ENCODE data around the gene HMCN2.
A peak's percentile ranks its signal among the peaks of the same experiment; 100 is the strongest.

The HMCN2 gene

DNA sequence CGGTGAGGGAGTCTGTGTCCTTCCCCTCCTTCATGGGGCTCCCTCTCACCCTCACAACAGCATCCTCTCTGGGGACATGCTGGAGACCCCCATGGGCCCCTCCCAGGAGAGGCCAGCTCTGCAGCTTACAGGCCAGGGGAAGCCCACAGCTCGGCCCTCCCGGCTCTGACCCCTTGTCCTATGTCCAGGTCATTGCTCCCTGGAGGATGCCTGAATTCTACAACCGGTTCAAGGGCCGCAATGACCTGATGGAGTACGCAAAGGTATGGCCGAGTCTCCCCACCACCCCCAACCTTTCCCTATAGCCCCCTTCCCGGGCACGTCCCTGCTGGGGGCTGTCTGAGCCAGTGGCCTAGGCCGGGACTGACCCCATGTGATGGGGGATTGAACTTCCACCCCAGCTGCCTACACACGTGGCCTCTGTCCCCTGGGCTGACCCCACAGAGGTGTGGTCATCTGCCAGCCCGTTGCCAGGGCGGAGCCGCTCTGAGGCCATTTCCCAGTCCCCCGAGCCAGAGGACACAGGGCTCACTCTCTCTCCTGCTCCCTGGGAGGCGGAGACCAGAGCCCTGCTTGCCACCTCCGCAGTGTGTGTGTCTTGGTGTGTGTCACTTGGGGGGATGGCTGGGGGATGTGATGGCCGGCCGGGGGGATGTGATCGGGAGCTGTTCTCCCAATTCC, 201.1 kb downstream of the HMCN2 start:
- H3K27ac ChIP-seq (ENCODE audit: low read depth, low read length) = no peak overlapping the region
- no peak overlapping the region for H3K9ac ChIP-seq (ENCODE audit: low read length)
- peaks cover 11% of the 10 kb centered on the region for H3K36me3 ChIP-seq (ENCODE audit: control insufficient read depth, insufficient read depth, low read length)

DNA sequence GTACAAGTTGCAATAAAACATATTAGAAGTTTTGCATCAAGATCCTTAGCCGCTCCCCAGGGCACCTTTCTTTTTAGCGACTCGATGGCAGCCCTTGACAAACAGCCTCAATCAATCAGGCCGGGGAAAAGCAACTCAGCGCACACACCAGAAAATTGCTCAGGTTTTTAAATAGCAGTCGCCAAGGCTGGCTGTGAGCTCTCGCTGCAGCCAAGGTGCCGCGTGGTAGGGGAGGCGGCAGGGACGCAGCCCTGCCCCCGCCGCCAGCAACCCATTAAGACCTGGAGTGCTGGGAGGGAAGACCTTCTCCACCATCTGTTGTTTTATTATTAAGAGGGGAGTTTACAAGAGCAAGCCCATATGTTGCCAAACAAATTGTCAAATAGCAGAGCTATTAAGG, 201.8 kb downstream of the HMCN2 start:
- Histone ChIP-seq H3K9ac (ENCODE audit: low read length) (no peak overlapping the region), H3K4me1 (ENCODE audit: control insufficient read depth, insufficient read depth, low read length) (peaks cover 25% of the 10 kb centered on the region), H3K27me3 (ENCODE audit: control insufficient read depth, insufficient read depth, low read length) (no peaks in the 10 kb centered on the region), H3K36me3 (ENCODE audit: control insufficient read depth, insufficient read depth, low read length) (peaks cover 11% of the 10 kb centered on the region), H3K27ac (ENCODE audit: low read depth, low read length) (no peak overlapping the region), H3K4me3 (ENCODE audit: low read depth, low read length) (no peak overlapping the region), H3K9me3 (ENCODE audit: control insufficient read depth, insufficient read depth, low read depth, low read length) (no peaks in the 10 kb centered on the region)

More for the DNA sequence above, 201.1 kb downstream of the HMCN2 start:
- no peak overlapping the region for H3K4me3 ChIP-seq (ENCODE audit: low read depth, low read length)
- H3K9me3 ChIP-seq (ENCODE audit: control insufficient read depth, insufficient read depth, low read depth, low read length) = no peaks in the 10 kb centered on the region
- no peaks in the 10 kb centered on the region for H3K27me3 ChIP-seq (ENCODE audit: control insufficient read depth, insufficient read depth, low read length)
- peaks cover 21% of the 10 kb centered on the region for H3K4me1 ChIP-seq (ENCODE audit: control insufficient read depth, insufficient read depth, low read length)

DNA sequence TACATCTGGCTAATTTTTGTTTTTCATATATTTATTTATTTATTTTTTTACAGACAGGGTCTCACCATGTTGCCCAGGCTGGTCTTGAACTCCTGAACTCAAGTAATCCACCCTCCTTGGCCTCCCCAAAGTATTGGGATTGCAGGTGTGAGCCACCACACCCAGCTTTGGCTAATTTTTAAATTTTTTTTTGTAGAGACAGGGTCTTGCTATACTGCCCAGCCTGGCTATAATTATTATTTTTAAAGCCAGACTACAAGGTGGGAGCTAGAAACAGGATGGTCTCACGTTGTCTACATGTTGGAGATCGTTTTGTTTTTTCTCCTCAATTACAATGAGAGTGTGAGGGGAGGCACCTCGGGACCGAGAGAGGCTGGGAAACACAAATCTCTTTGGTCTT, 203.0 kb downstream of the HMCN2 start:
- no peaks in the 10 kb centered on the region for H3K27me3 ChIP-seq (ENCODE audit: control insufficient read depth, insufficient read depth, low read length)
- H3K9ac ChIP-seq (ENCODE audit: low read length) = no peak overlapping the region
- peaks cover 34% of the 10 kb centered on the region for H3K4me1 ChIP-seq (ENCODE audit: control insufficient read depth, insufficient read depth, low read length)
- no peak overlapping the region for H3K4me3 ChIP-seq (ENCODE audit: low read depth, low read length)
- no peak overlapping the region for H3K27ac ChIP-seq (ENCODE audit: low read depth, low read length)
- H3K9me3 ChIP-seq (ENCODE audit: control insufficient read depth, insufficient read depth, low read depth, low read length) = no peaks in the 10 kb centered on the region
- H3K36me3 ChIP-seq (ENCODE audit: control insufficient read depth, insufficient read depth, low read length) = peaks cover 11% of the 10 kb centered on the region

DNA sequence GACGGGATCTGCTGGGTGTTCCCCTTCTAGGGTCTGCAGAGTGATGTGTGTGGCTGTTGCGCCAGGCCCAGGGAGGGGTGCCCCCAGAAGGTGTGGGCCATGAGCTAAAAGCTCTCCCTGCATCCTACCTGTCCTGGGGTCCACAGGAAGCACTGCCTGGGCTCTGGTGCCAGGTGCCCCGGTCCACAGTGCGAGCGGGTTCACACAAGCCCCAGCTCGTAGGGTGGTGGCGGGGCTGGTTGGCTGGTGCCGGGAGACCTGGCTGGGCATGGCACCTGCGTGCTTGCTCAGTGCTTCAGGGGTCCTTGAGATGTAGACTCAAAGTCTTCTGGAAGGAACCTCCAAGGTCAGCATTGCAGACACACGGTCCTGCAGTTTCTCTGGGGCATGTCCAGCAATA, 204.7 kb downstream of the HMCN2 start:
- H3K9me3 ChIP-seq (ENCODE audit: control insufficient read depth, insufficient read depth, low read depth, low read length) = no peaks in the 10 kb centered on the region
- no peak overlapping the region for H3K9ac ChIP-seq (ENCODE audit: low read length)
- no peak overlapping the region for H3K4me3 ChIP-seq (ENCODE audit: low read depth, low read length)
- peaks cover 6% of the 10 kb centered on the region; the same call in 1 of the 2 replicates for H3K36me3 ChIP-seq (ENCODE audit: control insufficient read depth, insufficient read depth, low read length)
- H3K27me3 ChIP-seq (ENCODE audit: control insufficient read depth, insufficient read depth, low read length) = peaks cover 7% of the 10 kb centered on the region; the same call in 1 of the 2 replicates
- no peak overlapping the region for H3K27ac ChIP-seq (ENCODE audit: low read depth, low read length)
- peaks cover 44% of the 10 kb centered on the region for H3K4me1 ChIP-seq (ENCODE audit: control insufficient read depth, insufficient read depth, low read length)

DNA sequence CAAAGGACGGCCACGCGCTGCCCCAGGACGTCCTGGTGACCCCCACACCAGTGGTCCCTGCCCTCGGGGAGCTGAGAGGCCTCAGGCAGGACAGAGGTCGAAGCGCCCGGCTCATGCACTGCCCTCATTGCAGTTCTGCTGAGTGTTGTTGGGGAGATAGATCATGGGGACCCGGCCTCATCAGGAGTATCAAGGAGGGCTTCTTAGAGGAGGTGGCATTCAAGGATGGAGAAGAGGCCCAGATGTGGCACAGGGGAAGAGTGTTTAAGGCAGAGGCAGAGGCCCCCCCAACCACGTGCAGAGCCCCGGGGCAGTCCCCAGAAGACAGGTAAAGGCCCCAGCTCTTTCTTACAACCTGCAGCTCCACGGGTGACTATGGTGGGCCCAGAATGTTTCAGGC, 205.4 kb downstream of the HMCN2 start:
- Histone ChIP-seq H3K9me3 (ENCODE audit: control insufficient read depth, insufficient read depth, low read depth, low read length) (no peaks in the 10 kb centered on the region), H3K36me3 (ENCODE audit: control insufficient read depth, insufficient read depth, low read length) (peaks cover 6% of the 10 kb centered on the region; the same call in 1 of the 2 replicates), H3K4me1 (ENCODE audit: control insufficient read depth, insufficient read depth, low read length) (peaks cover 44% of the 10 kb centered on the region), H3K27ac (ENCODE audit: low read depth, low read length) (no peak overlapping the region), H3K27me3 (ENCODE audit: control insufficient read depth, insufficient read depth, low read length) (peaks cover 7% of the 10 kb centered on the region; the same call in 1 of the 2 replicates), H3K4me3 (ENCODE audit: low read depth, low read length) (no peak overlapping the region), H3K9ac (ENCODE audit: low read length) (no peak overlapping the region)

DNA sequence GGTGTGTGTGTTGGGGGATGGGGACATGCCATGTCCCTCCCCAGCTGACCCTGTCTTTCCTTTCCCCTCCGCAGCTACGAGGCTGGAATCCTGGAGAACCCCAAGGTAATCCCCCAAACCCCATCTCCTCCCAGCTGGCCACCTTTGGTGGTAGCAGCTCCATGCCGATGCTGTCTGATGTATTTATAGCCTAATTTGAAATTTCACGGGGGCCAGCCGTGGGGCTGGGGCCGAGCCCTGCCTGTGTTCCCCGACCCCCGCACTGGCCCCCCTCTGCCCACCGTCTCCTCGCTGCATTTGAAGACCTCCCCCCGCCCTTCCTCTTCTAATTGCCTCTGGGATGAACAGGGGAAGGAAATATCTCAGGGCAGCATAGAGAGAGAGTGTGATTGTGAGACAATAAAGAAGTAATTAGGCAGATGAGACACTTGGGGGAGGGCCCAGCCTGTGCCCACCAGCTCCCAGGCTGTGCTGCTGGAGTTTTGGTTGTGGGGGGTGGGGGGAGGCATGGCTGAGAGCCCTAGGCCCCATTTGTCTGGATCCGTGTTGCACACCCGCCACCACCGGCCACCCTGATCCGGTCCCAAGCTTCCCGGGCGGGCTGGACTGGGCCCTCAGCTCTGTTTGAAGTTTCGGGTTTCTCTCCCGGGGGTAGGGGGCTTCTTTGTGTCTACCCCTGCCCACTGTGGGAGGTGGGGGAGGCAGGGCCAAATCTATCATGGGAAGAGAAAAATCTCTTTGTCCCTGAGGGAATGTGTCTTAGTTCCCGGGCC, 206.0 kb downstream of the HMCN2 start:
- H3K27me3 ChIP-seq (ENCODE audit: control insufficient read depth, insufficient read depth, low read length) = peaks cover 7% of the 10 kb centered on the region; the same call in 1 of the 2 replicates
- H3K9me3 ChIP-seq (ENCODE audit: control insufficient read depth, insufficient read depth, low read depth, low read length) = no peaks in the 10 kb centered on the region
- H3K4me3 ChIP-seq (ENCODE audit: low read depth, low read length) = no peak overlapping the region
- H3K27ac ChIP-seq (ENCODE audit: low read depth, low read length) = peak overlapping the region; percentile 34; the same call in 1 of the 2 replicates
- H3K36me3 ChIP-seq (ENCODE audit: control insufficient read depth, insufficient read depth, low read length) = peaks cover 6% of the 10 kb centered on the region; the same call in 1 of the 2 replicates
- no peak overlapping the region for H3K9ac ChIP-seq (ENCODE audit: low read length)
- H3K4me1 ChIP-seq (ENCODE audit: control insufficient read depth, insufficient read depth, low read length) = peaks cover 41% of the 10 kb centered on the region

DNA sequence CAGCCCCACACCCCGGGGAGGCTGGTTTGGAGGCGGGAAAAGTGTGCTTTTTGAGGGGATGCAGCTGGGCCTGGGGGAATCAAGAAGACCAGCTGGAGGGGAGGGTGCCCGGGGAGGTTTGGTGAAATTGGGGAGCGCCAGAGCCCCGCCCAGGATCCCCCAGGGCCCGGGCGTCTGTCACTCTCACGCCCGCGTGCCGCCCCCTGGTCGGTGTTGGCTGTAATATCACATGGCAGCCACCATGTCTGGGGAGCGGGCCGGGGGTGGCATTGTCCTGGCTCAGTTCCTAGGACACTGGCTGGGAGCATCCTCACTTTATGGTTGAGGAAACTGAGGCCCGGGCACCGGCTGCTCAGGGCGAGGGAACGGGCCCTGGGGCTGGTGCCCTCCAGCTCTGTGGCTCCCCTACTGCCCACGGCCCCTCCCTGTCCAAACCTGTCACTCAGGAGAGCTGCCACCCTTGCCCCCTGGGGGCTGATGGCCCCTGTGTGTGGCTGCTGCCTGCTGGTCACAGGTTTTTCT, 206.7 kb downstream of the HMCN2 start:
- H3K4me3 ChIP-seq (ENCODE audit: low read depth, low read length) = no peak overlapping the region
- H3K36me3 ChIP-seq (ENCODE audit: control insufficient read depth, insufficient read depth, low read length) = peaks cover 10% of the 10 kb centered on the region; the same call in 1 of the 2 replicates
- no peak overlapping the region for H3K9ac ChIP-seq (ENCODE audit: low read length)
- H3K9me3 ChIP-seq (ENCODE audit: control insufficient read depth, insufficient read depth, low read depth, low read length) = no peaks in the 10 kb centered on the region
- H3K27me3 ChIP-seq (ENCODE audit: control insufficient read depth, insufficient read depth, low read length) = peaks cover 7% of the 10 kb centered on the region; the same call in 1 of the 2 replicates
- H3K4me1 ChIP-seq (ENCODE audit: control insufficient read depth, insufficient read depth, low read length) = peaks cover 34% of the 10 kb centered on the region
- H3K27ac ChIP-seq (ENCODE audit: low read depth, low read length) = 0 out of 2 replicates have a peak overlapping the region, but pooled peaks have one; percentile 34

DNA sequence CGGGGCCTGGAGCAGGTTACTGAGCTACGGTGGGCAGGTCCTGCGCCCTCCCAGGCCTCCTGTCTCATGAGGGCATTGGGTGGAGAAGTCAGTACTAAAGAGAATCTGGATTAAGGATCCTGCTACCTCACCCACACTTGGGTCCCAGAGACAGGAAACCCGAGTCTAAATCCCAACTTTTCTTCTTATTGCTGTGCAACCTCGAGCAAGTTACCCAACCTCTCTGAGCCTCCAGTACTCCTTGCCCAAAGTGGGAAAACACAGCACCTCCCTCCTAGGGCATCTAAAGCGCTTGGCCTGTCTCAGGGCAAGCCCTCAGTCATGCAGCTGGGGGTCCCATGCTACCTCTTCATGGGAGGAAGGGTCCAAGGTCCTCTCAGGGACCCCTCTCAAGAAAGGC, 207.4 kb downstream of the HMCN2 start:
- Histone ChIP-seq H3K9me3 (ENCODE audit: control insufficient read depth, insufficient read depth, low read depth, low read length) (no peaks in the 10 kb centered on the region), H3K9ac (ENCODE audit: low read length) (no peak overlapping the region), H3K4me1 (ENCODE audit: control insufficient read depth, insufficient read depth, low read length) (peaks cover 27% of the 10 kb centered on the region), H3K27ac (ENCODE audit: low read depth, low read length) (no peak overlapping the region), H3K27me3 (ENCODE audit: control insufficient read depth, insufficient read depth, low read length) (peaks cover 7% of the 10 kb centered on the region; the same call in 1 of the 2 replicates), H3K4me3 (ENCODE audit: low read depth, low read length) (no peak overlapping the region), H3K36me3 (ENCODE audit: control insufficient read depth, insufficient read depth, low read length) (peaks cover 13% of the 10 kb centered on the region; the same call in 1 of the 2 replicates)

DNA sequence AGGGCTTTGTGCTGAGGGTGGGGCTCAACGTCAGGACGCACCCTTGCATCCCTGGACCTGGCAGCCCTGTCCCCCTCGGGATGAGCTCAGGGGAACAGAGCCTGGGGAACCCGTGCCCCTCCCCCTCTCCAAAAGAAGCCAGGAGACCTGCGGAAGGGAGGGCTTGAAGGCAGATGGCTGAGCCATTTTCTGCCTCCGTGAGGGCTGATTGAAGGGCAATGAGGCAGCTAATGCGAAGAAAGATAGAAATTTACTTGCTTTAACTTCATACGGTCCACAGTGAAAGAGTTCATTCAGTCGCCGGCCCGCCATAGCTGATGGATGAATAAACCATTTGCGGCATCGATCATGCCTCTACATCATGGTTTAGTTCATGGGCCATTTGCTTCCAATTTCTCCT, 208.0 kb downstream of the HMCN2 start:
- Histone ChIP-seq H3K27ac (ENCODE audit: low read depth, low read length) (no peak overlapping the region), H3K4me1 (ENCODE audit: control insufficient read depth, insufficient read depth, low read length) (peaks cover 27% of the 10 kb centered on the region), H3K9me3 (ENCODE audit: control insufficient read depth, insufficient read depth, low read depth, low read length) (no peaks in the 10 kb centered on the region), H3K36me3 (ENCODE audit: control insufficient read depth, insufficient read depth, low read length) (peaks cover 13% of the 10 kb centered on the region; the same call in 1 of the 2 replicates), H3K27me3 (ENCODE audit: control insufficient read depth, insufficient read depth, low read length) (peaks cover 7% of the 10 kb centered on the region; the same call in 1 of the 2 replicates), H3K9ac (ENCODE audit: low read length) (no peak overlapping the region), H3K4me3 (ENCODE audit: low read depth, low read length) (no peak overlapping the region)

DNA sequence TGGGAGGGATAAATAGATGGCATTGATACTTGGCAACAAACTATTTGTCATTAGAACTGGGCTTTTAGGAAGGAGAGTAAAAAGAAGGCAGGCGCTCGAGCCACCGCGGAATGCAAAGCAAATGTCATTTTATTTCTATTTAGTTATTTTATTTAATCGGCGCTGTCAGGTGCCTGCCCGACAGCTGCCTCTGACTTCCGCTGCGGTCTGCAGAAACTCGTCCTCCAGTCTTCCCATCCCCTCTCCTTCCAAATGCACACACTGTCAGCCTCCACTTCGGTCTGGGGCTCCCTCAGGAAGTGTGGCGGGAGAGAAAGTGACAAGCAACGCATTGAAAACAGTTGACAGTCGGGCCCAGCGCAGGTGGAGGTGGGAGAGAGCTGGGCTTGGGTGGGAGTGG, 208.5 kb downstream of the HMCN2 start:
- Histone ChIP-seq H3K27ac (ENCODE audit: low read depth, low read length) (no peak overlapping the region), H3K9ac (ENCODE audit: low read length) (no peak overlapping the region), H3K27me3 (ENCODE audit: control insufficient read depth, insufficient read depth, low read length) (peaks cover 7% of the 10 kb centered on the region; the same call in 1 of the 2 replicates), H3K4me3 (ENCODE audit: low read depth, low read length) (no peak overlapping the region), H3K4me1 (ENCODE audit: control insufficient read depth, insufficient read depth, low read length) (peaks cover 27% of the 10 kb centered on the region), H3K36me3 (ENCODE audit: control insufficient read depth, insufficient read depth, low read length) (peaks cover 13% of the 10 kb centered on the region; the same call in 1 of the 2 replicates), H3K9me3 (ENCODE audit: control insufficient read depth, insufficient read depth, low read depth, low read length) (no peaks in the 10 kb centered on the region)

All from HUES6 (cell line).